ES-I3 (cell line): Measurements from ENCODE around the gene COL3A1.

Experiments
- H3K36me3 ChIP-seq: 2 replicates; pipeline ENCODE4 v1.6.1; 2013; ENCODE audit warnings: mild to moderate bottlenecking, low read length, control low read depth, moderate library complexity; ENCODE audit not compliant: insufficient read depth
- H3K4me1 ChIP-seq: 2 replicates; pipeline ENCODE4 v1.6.1; 2013; ENCODE audit warnings: mild to moderate bottlenecking, control low read depth, low read length; ENCODE audit not compliant: insufficient read depth
- H3K9ac ChIP-seq: 2 replicates; pipeline ENCODE4 v1.6.1; 2013; ENCODE audit warnings: low read depth, mild to moderate bottlenecking, low read length, moderate library complexity
- H3K9me3 ChIP-seq: 2 replicates; pipeline ENCODE4 v1.6.1; 2013; ENCODE audit warnings: mild to moderate bottlenecking, low read length, moderate library complexity; ENCODE audit not compliant: control insufficient read depth, insufficient read depth

Gene COL3A1

DNA sequence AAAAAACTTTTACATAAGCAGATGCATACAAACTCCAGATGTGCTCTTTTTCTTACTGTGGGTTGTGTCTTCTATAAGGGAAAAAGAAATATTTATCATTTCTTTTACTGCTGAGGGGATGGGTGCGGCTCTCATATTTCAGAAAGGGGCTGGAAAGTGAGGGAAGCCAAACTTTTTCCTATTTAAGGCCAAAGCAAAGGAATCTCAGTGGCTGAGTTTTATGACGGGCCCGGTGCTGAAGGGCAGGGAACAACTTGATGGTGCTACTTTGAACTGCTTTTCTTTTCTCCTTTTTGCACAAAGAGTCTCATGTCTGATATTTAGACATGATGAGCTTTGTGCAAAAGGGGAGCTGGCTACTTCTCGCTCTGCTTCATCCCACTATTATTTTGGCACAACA, at the start of gene COL3A1:
COL3A1 (plus strand) TSS at position 210 of the 400 bp plus-strand sequence; CDS start at position 327, 117 bp downstream.
- Histone ChIP-seq H3K4me1 (no peaks in the 10 kb centered on the region), H3K9ac (no peak within 1 kb of the TSS)

DNA sequence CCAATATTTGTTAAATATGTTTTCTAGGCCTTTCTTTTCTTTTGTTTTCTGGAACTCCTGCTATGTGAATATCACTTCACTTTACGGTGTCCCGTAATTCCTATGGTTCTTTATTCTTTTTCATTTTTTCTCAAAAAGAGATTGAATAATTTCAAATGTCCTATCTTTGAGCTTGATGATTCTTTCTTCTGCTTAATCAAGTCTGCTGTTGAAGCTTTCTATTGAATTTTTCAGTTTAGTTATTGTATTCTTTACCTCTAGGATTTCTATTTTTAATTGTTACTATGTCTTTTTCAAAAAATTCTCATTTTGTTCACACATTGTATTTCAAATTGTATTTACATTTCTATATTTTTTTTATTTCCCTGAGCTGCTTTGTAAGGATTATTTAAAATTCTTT, 45.5 kb upstream of the COL3A1 start:
- Histone ChIP-seq H3K9ac (no peak overlapping the region), H3K9me3 (no peaks in the 10 kb centered on the region), H3K4me1 (no peaks in the 10 kb centered on the region), H3K36me3 (no peaks in the 10 kb centered on the region)

More for the DNA sequence above, at the start of gene COL3A1:
- H3K9me3 ChIP-seq: no peaks in the 10 kb centered on the region
- H3K36me3 ChIP-seq: no peaks in the 10 kb centered on the region

DNA sequence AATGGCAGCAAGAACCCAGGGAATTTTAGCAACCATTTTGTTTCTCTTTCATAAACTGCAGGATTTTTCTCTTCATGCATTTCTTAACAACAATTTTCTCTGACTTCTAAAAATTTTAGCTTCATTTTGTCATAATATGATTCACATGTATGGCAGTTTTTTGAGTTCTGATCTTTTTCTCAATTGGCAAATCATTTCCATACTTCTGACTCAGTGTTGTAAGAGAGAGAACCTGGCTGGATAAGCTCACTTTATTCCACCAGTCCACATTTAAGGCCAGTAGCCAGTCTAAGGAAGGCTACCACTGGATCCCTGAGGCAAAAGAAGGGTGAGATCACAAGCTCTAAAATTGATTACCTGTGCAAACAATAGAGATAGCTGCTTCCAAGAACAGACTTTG, 42.8 kb upstream of the COL3A1 start:
- no peaks in the 10 kb centered on the region for H3K9me3 ChIP-seq
- no peaks in the 10 kb centered on the region for H3K36me3 ChIP-seq
- no peaks in the 10 kb centered on the region for H3K4me1 ChIP-seq
- H3K9ac ChIP-seq: no peak overlapping the region

DNA sequence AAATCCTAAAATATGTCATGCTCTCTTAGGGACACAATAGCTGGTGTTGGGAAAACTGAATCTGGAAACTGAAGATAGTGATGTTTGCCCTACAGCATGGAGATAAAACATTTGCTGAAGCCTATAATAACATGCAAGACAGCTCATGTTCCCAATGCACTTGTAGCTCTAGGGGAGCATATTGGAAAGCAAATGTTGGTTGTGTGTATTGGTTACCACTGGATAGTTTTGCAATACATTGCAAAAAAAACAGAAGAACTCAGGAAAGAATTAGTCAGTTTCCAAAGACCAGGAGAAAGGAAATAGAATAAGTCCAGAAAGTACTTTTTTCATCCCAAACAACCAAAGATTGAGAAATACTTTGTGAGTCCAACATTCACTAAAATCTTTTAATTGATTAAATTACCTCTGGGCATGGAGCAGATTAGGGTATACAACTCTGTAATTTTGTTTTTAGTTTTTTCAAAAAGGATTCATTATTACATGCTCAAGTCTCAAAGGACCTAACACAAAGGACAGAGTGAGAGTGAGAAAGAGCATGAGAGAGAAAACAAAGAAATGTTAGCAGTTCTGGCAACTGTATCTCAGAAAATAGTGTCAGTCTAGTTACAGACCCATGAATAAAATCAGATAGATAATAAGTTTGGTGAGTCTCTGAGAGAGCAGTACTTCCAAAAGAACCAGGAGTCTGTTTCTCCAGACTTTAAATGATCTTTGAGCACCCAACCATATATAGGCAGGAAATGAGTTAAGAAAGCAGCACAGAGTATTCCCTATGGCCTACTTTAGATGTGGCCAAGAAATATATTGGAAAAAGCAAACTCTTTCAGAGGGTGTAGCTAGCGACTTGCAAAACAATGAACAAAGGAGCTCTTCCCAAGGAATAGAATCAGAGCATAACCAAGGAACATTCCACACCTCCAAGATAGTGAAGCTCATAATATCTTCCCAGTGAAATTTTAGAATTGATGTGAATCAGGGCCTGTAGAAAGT, 36.6 kb upstream of the COL3A1 start:
- H3K36me3 ChIP-seq: no peaks in the 10 kb centered on the region

DNA sequence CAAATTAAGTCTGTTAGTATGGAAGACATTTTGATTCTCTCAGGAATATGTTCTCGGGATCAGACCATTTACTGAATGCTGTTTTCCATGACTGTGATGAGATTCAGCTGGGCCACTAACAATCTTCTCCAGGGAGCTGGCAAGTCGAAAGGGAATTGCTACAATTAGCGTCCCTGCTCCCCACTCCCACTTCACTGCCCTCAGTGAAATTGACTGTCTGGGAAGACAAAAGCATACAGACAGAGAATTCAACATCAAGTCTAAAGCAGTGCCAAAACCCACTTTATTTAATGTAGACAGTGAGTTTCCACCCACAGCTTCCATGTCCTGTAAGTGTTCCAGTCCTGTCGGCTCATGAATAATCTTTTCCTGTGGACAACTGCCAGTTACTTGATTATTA, 34.0 kb upstream of the COL3A1 start:
- Histone ChIP-seq H3K4me1 (no peaks in the 10 kb centered on the region), H3K9me3 (no peaks in the 10 kb centered on the region), H3K9ac (no peak overlapping the region), H3K36me3 (no peaks in the 10 kb centered on the region)

More for the DNA sequence above, 36.6 kb upstream of the COL3A1 start:
- no peaks in the 10 kb centered on the region for H3K4me1 ChIP-seq
- H3K9ac ChIP-seq: no peak overlapping the region
- H3K9me3 ChIP-seq: no peaks in the 10 kb centered on the region

DNA sequence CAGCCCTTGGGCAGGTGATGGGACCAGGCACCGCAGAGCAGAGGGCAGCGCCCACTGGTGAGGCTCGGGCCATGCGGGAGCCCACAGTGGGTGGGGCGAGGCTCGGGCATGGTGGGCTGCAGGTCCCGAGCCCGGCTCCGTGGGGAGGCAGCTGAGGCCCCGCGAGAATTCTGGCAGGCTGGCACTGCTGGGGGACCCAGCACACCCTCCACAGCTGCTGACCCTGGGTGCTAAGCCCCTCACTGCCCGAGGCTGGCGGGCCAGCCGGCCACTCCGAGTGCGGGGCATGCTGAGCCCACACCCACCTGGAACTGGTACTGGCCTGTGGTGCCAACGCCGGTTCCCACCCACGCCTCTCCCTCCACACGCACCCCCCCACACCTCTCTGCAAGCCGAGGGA, 29.7 kb upstream of the COL3A1 start:
- Histone ChIP-seq H3K9me3 (no peaks in the 10 kb centered on the region), H3K4me1 (no peaks in the 10 kb centered on the region), H3K36me3 (no peaks in the 10 kb centered on the region), H3K9ac (no peak overlapping the region)

DNA sequence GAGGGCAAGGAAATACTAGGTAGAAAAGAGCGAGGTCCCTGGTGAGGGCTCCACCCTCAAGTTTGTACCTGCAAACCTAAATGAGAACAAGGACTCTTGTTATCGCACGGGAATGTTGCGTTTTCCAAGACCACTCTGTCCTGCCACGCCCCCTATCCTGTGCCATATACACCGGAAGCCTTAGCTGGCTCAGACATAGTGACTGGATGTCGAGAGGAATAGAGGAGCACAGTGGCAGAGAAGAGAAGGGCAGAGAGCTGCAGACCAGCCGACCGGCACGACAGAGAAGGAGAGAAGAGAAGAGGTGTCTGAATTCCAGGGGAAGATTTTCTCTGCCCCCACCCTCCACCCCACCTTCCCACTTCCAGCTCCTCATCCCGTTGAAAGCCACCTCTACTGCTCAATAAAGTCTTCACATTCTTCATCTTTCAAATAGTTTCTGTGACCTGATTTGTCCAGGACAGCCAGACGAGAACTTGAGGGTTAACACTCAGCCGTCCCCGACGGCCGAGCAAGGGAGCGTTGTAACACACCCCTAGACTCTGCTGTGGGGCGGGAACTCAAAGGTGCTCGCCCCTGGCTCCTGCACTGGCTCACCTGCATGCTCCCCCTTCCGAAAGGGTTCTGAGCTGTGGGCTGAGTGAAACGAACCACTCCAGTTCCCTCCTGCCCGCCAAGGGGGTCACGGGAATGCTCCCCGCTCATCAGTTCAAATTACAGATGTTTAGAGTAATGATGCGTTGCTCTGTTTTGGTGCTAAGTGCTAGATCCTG, 24.9 kb upstream of the COL3A1 start:
- Histone ChIP-seq H3K36me3 (no peaks in the 10 kb centered on the region), H3K9ac (no peak overlapping the region)

DNA sequence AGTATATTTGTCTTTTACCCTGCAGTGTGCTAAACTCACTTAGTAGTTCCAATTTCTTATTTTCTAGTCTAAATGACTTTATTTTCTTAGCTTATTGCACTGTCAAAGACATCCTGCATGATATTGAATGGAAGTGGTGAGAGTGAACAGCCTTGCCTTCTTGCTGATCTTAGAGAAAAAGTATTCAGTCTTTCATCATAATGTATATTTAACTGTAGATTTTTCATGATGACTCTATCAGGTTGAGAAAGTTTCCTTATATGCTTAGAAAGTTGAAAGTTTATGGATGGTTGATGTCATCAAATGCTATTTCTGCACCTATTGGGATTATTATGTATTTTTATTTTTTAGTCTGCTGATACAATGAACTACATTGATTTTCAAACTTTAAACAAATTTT, 21.3 kb upstream of the COL3A1 start:
- H3K9ac ChIP-seq: no peak overlapping the region
- H3K36me3 ChIP-seq: no peaks in the 10 kb centered on the region
- H3K4me1 ChIP-seq: no peaks in the 10 kb centered on the region
- no peaks in the 10 kb centered on the region for H3K9me3 ChIP-seq

More for the DNA sequence above, 24.9 kb upstream of the COL3A1 start:
- Histone ChIP-seq H3K9me3 (no peaks in the 10 kb centered on the region), H3K4me1 (no peaks in the 10 kb centered on the region)

DNA sequence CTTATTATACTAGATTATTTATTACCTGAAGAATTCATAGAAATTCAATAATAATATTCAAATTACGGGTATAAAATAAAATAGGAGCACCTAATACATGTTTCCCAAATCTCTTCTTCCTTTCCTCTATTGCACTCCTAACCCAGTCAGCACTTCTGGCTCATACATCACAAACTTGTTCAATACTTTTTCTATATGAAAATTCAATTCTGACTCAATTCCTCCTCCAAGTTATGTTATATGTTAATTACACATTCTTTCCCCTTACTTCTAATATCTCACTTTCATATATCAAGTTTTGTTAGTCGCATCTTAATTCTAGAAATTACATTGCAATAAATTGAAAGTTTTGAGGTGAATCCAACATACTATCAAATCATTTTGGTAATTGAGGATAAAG, 17.9 kb upstream of the COL3A1 start:
- no peak overlapping the region for H3K9ac ChIP-seq
- no peaks in the 10 kb centered on the region for H3K9me3 ChIP-seq
- H3K36me3 ChIP-seq: no peaks in the 10 kb centered on the region
- H3K4me1 ChIP-seq: no peaks in the 10 kb centered on the region

DNA sequence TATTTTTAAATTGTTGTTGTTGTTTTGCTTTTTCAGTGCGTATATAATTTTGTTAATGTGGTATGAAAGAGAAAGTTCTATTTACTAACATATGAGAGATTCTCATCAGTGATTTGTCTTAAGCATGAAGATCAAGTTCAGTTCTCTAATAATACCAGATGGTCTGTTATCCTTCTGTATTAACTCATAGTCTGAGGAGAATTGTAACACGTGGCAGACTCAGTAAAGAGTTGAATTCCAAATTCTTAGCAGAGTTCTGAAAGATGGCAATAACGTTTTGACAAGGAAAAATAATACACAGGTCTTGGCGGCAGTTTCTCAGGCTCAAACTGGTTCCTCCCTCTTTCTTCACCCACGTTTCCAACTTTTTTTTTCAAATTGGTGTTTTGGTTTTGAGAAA, 17.2 kb upstream of the COL3A1 start:
- Histone ChIP-seq H3K9ac (no peak overlapping the region), H3K4me1 (no peaks in the 10 kb centered on the region), H3K36me3 (no peaks in the 10 kb centered on the region), H3K9me3 (no peaks in the 10 kb centered on the region)

DNA sequence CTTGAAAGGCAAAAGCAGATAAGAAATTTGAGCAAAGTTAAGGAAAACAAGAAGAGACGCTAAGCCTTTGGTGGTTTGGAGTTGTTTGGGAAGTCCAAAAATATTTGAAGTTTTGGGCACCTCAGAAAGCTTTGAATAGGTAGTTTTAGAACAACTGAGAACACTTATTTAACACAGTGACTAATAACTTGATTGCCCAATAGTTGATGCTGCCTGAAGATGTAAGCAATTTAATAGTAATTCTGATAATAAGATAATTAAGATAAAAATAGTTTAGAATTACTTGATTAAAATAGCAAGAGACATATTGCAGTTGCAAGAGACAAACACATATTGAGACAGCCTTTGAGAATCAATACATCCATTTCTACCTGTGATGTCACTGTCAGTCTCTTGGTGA, 16.5 kb upstream of the COL3A1 start:
- Histone ChIP-seq H3K9me3 (no peaks in the 10 kb centered on the region), H3K36me3 (no peaks in the 10 kb centered on the region), H3K4me1 (no peaks in the 10 kb centered on the region), H3K9ac (no peak overlapping the region)

DNA sequence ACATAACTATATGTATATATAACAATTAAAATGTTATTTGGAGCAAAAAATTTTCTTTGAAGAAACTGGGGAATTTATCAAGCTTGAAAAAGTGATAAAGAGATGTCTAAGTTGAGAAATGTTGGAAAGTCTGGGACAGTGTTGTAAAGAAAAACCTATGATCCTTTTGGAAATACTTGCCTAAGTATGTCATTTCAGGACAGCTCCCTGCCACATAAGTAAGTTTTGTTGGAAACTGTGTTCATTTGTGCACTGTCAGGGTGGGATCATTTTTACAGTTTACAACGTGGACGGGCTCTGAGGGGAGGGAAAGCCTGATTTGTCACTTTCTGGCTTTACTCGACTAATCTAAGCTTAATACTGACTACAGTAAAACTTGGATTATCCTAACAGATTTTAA, 10.4 kb upstream of the COL3A1 start:
- H3K36me3 ChIP-seq: no peaks in the 10 kb centered on the region
- H3K4me1 ChIP-seq: no peaks in the 10 kb centered on the region
- no peak overlapping the region for H3K9ac ChIP-seq
- no peaks in the 10 kb centered on the region for H3K9me3 ChIP-seq

DNA sequence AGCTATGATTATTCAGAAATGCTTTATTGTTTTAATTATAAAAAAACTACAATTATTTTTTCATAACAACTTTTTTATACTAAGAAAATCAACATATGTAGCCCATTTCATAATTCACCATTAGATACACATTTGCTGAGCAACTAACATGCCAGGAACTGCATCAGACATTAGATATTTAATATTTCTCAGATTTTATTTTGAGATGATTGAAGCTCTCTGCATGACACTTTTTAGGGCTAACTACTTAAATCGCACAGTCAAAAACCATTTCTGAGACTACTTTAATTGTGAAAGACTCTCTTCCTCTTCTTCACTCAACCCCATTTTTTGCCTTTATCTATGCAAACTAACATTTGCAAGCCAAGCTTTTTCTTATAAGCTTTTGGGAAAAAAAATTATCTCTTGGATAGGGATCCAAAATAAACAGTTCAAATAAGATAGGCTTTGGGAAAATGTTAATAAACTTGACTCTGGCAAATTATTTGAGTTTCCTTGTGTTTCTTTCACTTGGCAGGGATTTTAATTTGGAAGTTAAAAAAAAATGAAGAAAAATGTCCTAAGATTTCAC, 9.1 kb upstream of the COL3A1 start:
- Histone ChIP-seq H3K9me3 (no peaks in the 10 kb centered on the region), H3K36me3 (no peaks in the 10 kb centered on the region), H3K9ac (no peak overlapping the region), H3K4me1 (no peaks in the 10 kb centered on the region)

DNA sequence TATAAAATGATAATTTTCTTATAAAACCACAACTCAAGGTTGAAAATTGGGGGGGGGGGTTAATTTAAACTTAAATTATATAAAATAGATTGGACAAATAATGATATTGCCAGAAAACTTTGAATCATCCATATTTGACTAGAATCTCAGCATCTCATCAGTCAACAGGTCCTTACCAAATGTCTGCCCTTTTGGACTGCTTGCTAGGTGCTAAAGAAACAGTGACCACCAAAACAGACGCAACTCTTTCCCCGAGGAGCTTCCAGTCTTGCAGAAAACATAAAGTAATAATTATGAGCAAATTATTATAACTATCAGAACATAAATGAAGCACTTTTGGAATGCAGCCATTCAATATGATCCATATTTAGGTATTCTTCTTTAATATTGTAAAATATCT, 8.6 kb upstream of the COL3A1 start:
- Histone ChIP-seq H3K36me3 (no peaks in the 10 kb centered on the region), H3K4me1 (no peaks in the 10 kb centered on the region), H3K9ac (no peak overlapping the region), H3K9me3 (no peaks in the 10 kb centered on the region)
